Measurements from ENCODE around the gene BMAL1. TPM values are rescaled to one million over a fixed set of nuclear protein-coding genes. Genes with fewer than 3 reads are reported as not detected.

The BMAL1 gene
- total and polyA plus RNA-seq, 8 donors, result 7.1 to 132 (median 16.4) TPM

DNA sequence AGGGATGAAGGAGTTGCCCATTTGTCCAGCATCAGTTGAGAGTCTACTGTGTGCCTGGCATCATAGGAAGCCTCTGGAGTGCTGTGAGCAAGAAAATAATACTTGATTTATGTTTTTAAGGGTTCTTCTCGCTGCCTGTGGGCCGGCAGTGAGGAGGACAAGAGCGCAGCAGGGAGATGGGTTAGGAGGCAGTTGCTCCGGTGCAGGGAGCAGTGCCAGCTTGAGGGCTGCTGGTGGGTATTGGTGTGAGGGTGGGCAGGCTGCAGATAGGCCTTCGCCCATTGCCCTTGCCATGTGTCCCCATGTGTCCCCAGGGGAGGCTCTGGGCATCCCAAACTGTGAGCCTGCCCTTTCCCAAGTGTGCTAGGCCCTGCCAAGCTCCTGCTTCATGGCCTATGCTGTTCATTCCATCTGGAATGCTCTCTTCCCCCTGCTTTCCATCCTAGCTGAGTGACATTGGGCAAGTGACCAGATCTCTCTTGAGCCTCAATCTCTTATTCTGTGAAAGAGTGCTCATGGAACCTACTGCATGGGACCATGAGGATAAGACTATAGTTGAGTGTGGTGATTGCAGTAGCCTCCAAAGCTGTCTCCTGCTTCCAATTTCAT, 19.8 kb downstream of the BMAL1 start:
- Histone ChIP-seq H3K27me3 (no peaks in the 10 kb centered on the region), H3K27ac (no peak overlapping the region), H3K9me3 (no peaks in the 10 kb centered on the region), H3K36me3 (no peaks in the 10 kb centered on the region), H3K4me1 (peaks cover 13 to 60% (median 44%) of the 10 kb centered on the region in 4 donors), H3K4me3 (no peak overlapping the region)
- no peak for DNase-seq
- intact Hi-C loops (cut with DNase I; ENCODE audit: low total_unique reads), result no loop called here
- TF ChIP-seq POLR2AphosphoS5 (IDR thresholded peaks at IDR 0.05), result no peak
- no peak for TF ChIP-seq POLR2A (IDR thresholded peaks at IDR 0.05)
- no peak for TF ChIP-seq CTCF (IDR thresholded peaks at IDR 0.05)
- no peak for TF ChIP-seq EP300 (IDR thresholded peaks at IDR 0.05)
- WGBS, 5 donors, result 91 to 98% (median 94%) methylated on average over 4 to 5 of the region's 5 CpGs

- H3K4me1 ChIP-seq, result peaks cover 13 to 62% (median 44%) of the 10 kb centered on the region in 4 donors
- TF ChIP-seq CTCF (IDR thresholded peaks at IDR 0.05) (no peak), EP300 (IDR thresholded peaks at IDR 0.05) (no peak), POLR2AphosphoS5 (IDR thresholded peaks at IDR 0.05) (no peak), POLR2A (IDR thresholded peaks at IDR 0.05) (no peak)
- WGBS, 5 donors, result 44 to 69% (median 60%) methylated on average over 5 of the region's 5 CpGs
- DNase-seq, result no peak
- intact Hi-C loops (cut with DNase I; ENCODE audit: low total_unique reads), result no loop called here
- H3K27ac ChIP-seq, result no peak overlapping the region
- H3K4me3 ChIP-seq, result no peak overlapping the region
- no peaks in the 10 kb centered on the region for H3K9me3 ChIP-seq
- H3K36me3 ChIP-seq, result no peaks in the 10 kb centered on the region
- H3K27me3 ChIP-seq, result no peaks in the 10 kb centered on the region
Observed at GRCh38 chr11:13297917-13298356, 20.3 kb downstream of the BMAL1 start.

- no peak overlapping the region for H3K4me3 ChIP-seq
- no peaks in the 10 kb centered on the region for H3K36me3 ChIP-seq
- TF ChIP-seq POLR2AphosphoS5 (IDR thresholded peaks at IDR 0.05), result no peak
- TF ChIP-seq CTCF (IDR thresholded peaks at IDR 0.05), result no peak
- TF ChIP-seq POLR2A (IDR thresholded peaks at IDR 0.05), result no peak
- TF ChIP-seq EP300 (IDR thresholded peaks at IDR 0.05), result no peak
- H3K4me1 ChIP-seq, result peaks cover 13 to 64% (median 42%) of the 10 kb centered on the region in 4 donors
- H3K27ac ChIP-seq, result no peak overlapping the region
- no peaks in the 10 kb centered on the region for H3K9me3 ChIP-seq
- H3K27me3 ChIP-seq, result no peaks in the 10 kb centered on the region
- DNase-seq, result no peak
- intact Hi-C loops (cut with DNase I; ENCODE audit: low total_unique reads), result no loop called here
- WGBS, 5 donors, result 60 to 70% (median 64%) methylated on average over 4 of the region's 4 CpGs
Observed at GRCh38 chr11:13298765-13299164, 21.2 kb downstream of the BMAL1 start.

GRCh38 chr11:13301522-13301921, 23.9 kb downstream of the BMAL1 start:
- intact Hi-C loops (cut with DNase I; ENCODE audit: low total_unique reads), result no loop called here
- Histone ChIP-seq H3K36me3 (no peaks in the 10 kb centered on the region), H3K4me1 (peaks cover 23 to 81% (median 47%) of the 10 kb centered on the region in 4 donors), H3K4me3 (no peak overlapping the region), H3K27me3 (no peaks in the 10 kb centered on the region), H3K27ac (no peak overlapping the region), H3K9me3 (no peaks in the 10 kb centered on the region)
- TF ChIP-seq EP300 (IDR thresholded peaks at IDR 0.05) (no peak), CTCF (IDR thresholded peaks at IDR 0.05) (no peak), POLR2AphosphoS5 (IDR thresholded peaks at IDR 0.05) (no peak), POLR2A (IDR thresholded peaks at IDR 0.05) (no peak)
- DNase-seq, result no peak

All from stomach (tissue), 9 donors.